T-helper 17 cell (primary cell): ENCODE data around the gene NEDD4L. TPM values are rescaled to one million over a fixed set of nuclear protein-coding genes. Genes with fewer than 3 reads are reported as not detected.

Experiments
- ATAC-seq: fragments of 150-1000 bp; cut with Tn5 transposase; 2 replicates; pipeline ENCODE4 v1.10.0; 2021; ENCODE audit warnings: mild to moderate bottlenecking, moderate library complexity
- DNase-seq, 3 donors: peaks; one replicate each; pipeline versions ENCODE4 v3.0.0 to v3.0.0-alpha.2; 2020 to 2021
- H3K9me3 ChIP-seq: one replicate; pipeline ENCODE4 v1.7.0; 2013; ENCODE audit warnings: low read length, mild to moderate bottlenecking; ENCODE audit not compliant: control insufficient read depth, poor library complexity, severe bottlenecking
- H3K27ac Mint-ChIP-seq: one replicate; pipeline ENCODE4 v1.8.0; 2022; ENCODE audit warnings: mild to moderate bottlenecking, moderate library complexity, mixed read lengths
- H3K27me3 Mint-ChIP-seq: one replicate; pipeline ENCODE4 v1.8.0; 2022; ENCODE audit warnings: mixed read lengths
- H3K36me3 Mint-ChIP-seq: one replicate; pipeline ENCODE4 v1.8.0; 2022; ENCODE audit warnings: low read depth, mixed read lengths
- H3K4me1 Mint-ChIP-seq: one replicate; pipeline ENCODE4 v1.8.0; 2022; ENCODE audit warnings: mild to moderate bottlenecking, mixed read lengths
- H3K4me3 Mint-ChIP-seq: one replicate; pipeline ENCODE4 v1.8.0; 2022; ENCODE audit warnings: mild to moderate bottlenecking, moderate library complexity, mixed read lengths
- total RNA-seq, 4 donors: library from RNA in 2 of 4; stranded (reverse) in 2 of 4; gene quantifications; one replicate each; pipeline ENCODE4 v1.2.3 and lab custom pipeline; 2022 to 2026

The NEDD4L gene
- total RNA-seq, 2 donors from 2014 or later: 9.8 to 22.4 TPM

GRCh38 chr18:58232668-58233067, 188.6 kb downstream of the NEDD4L start:
- no peak overlapping the region for H3K4me3 Mint-ChIP-seq
- no peak overlapping the region for H3K27ac Mint-ChIP-seq
- ATAC-seq (no peak), DNase-seq (no peak)
- H3K36me3 Mint-ChIP-seq: no peaks in the 10 kb centered on the region
- no peaks in the 10 kb centered on the region for H3K9me3 ChIP-seq
- H3K27me3 Mint-ChIP-seq: peaks cover 8% of the 10 kb centered on the region
- no peaks in the 10 kb centered on the region for H3K4me1 Mint-ChIP-seq

DNA sequence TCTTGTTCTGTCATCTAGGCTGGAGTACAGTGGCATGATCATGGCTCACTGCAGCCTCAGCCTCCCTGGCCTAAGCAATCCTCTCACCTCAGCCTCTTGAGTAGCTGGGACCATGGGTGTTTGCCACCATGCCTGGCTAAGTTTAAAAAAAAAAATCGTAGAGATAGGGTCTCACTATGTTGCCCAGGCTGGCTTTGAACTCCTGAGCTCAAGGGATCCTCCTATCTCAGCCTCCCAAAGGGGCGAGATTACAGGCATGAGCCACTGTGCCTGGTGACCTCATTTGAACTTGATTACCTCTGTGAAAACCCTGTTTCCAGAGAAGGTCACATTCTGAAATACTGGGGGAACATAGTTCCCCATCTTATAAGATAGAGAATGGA, 190.3 kb downstream of the NEDD4L start:
- H3K9me3 ChIP-seq: no peaks in the 10 kb centered on the region
- Mint-ChIP-seq H3K27ac (no peak overlapping the region), H3K4me1 (no peaks in the 10 kb centered on the region), H3K4me3 (no peak overlapping the region), H3K27me3 (no peaks in the 10 kb centered on the region), H3K36me3 (no peaks in the 10 kb centered on the region)
- no peak for DNase-seq
- no peak for ATAC-seq

GRCh38 chr18:58235001-58235436, 191.0 kb downstream of the NEDD4L start:
- DNase-seq (no peak), ATAC-seq (no peak)
- Mint-ChIP-seq H3K27ac (no peak overlapping the region), H3K27me3 (no peaks in the 10 kb centered on the region), H3K36me3 (no peaks in the 10 kb centered on the region), H3K4me1 (no peaks in the 10 kb centered on the region), H3K4me3 (no peak overlapping the region)
- no peaks in the 10 kb centered on the region for H3K9me3 ChIP-seq

- DNase-seq: no peak
- H3K36me3 Mint-ChIP-seq: no peaks in the 10 kb centered on the region
- no peaks in the 10 kb centered on the region for H3K27me3 Mint-ChIP-seq
- ATAC-seq: no peak
- no peaks in the 10 kb centered on the region for H3K9me3 ChIP-seq
- no peaks in the 10 kb centered on the region for H3K4me1 Mint-ChIP-seq
- no peak overlapping the region for H3K4me3 Mint-ChIP-seq
- H3K27ac Mint-ChIP-seq: no peak overlapping the region
Measured at GRCh38 chr18:58239879-58240278, 195.9 kb downstream of the NEDD4L start.

- H3K9me3 ChIP-seq: no peaks in the 10 kb centered on the region
- Mint-ChIP-seq H3K27me3 (no peaks in the 10 kb centered on the region), H3K36me3 (no peaks in the 10 kb centered on the region), H3K4me3 (no peak overlapping the region), H3K4me1 (no peaks in the 10 kb centered on the region), H3K27ac (no peak overlapping the region)
- DNase-seq: no peak
- ATAC-seq: no peak
Measured at GRCh38 chr18:58241026-58241679, 197.1 kb downstream of the NEDD4L start.

- no peaks in the 10 kb centered on the region for H3K4me1 Mint-ChIP-seq
- no peaks in the 10 kb centered on the region for H3K9me3 ChIP-seq
- H3K27me3 Mint-ChIP-seq: no peaks in the 10 kb centered on the region
- ATAC-seq (no peak), DNase-seq (no peak)
- no peak overlapping the region for H3K4me3 Mint-ChIP-seq
- H3K27ac Mint-ChIP-seq: no peak overlapping the region
- no peaks in the 10 kb centered on the region for H3K36me3 Mint-ChIP-seq
Measured at GRCh38 chr18:58241877-58242276, 197.9 kb downstream of the NEDD4L start.

- H3K9me3 ChIP-seq: no peaks in the 10 kb centered on the region
- Mint-ChIP-seq H3K27me3 (peaks cover 1% of the 10 kb centered on the region), H3K27ac (no peak overlapping the region), H3K4me1 (no peaks in the 10 kb centered on the region), H3K4me3 (no peak overlapping the region), H3K36me3 (no peaks in the 10 kb centered on the region)
- DNase-seq: no peak
- no peak for ATAC-seq
Measured at GRCh38 chr18:58242435-58242834, 198.4 kb downstream of the NEDD4L start.

DNA sequence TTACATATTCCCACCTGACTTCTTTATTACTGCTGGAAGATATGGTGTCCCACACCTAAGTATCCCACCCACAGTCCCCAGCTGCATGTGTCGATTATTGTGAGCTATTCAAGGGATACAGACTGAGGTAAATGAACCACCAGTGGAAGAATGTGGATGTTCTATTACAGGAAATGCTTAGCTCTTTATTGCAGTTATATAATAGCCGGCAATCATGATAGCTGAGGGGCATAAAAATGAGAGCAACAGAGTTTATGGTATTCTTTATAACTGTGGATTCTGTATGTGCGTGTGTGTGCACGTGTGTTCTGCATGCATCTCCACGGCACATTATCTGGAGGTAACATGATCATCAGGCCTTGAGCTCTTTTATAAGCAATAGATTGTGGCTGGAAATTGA, 198.9 kb downstream of the NEDD4L start:
- H3K4me3 Mint-ChIP-seq: no peak overlapping the region
- H3K36me3 Mint-ChIP-seq: peaks cover 3% of the 10 kb centered on the region
- no peaks in the 10 kb centered on the region for H3K9me3 ChIP-seq
- H3K4me1 Mint-ChIP-seq: no peaks in the 10 kb centered on the region
- H3K27ac Mint-ChIP-seq: no peak overlapping the region
- ATAC-seq (no peak), DNase-seq (no peak)
- H3K27me3 Mint-ChIP-seq: peaks cover 6% of the 10 kb centered on the region

DNA sequence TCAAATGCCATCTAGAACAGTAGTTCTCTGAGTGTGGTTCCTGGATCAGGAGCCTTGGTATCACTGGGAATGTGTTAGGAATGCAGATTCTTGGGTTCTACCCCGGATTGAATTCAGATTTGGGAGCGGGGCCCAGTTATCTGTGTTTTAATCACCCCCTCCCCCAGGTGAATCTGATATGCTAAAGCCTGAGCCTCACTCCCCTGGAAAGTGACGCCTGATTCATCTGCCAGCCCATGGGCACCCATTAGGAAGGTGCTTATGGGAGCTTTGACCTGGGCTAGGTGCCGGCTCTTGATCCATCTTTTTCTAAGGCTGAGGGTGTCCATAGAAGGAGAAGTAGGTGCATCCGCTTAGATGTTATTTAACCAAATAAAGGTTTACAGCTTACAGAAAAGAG, 199.4 kb downstream of the NEDD4L start:
- H3K27ac Mint-ChIP-seq: no peak overlapping the region
- no peaks in the 10 kb centered on the region for H3K9me3 ChIP-seq
- no peaks in the 10 kb centered on the region for H3K4me1 Mint-ChIP-seq
- H3K27me3 Mint-ChIP-seq: peaks cover 6% of the 10 kb centered on the region
- no peak overlapping the region for H3K4me3 Mint-ChIP-seq
- peaks cover 3% of the 10 kb centered on the region for H3K36me3 Mint-ChIP-seq
- no peak for DNase-seq
- no peak for ATAC-seq

DNA sequence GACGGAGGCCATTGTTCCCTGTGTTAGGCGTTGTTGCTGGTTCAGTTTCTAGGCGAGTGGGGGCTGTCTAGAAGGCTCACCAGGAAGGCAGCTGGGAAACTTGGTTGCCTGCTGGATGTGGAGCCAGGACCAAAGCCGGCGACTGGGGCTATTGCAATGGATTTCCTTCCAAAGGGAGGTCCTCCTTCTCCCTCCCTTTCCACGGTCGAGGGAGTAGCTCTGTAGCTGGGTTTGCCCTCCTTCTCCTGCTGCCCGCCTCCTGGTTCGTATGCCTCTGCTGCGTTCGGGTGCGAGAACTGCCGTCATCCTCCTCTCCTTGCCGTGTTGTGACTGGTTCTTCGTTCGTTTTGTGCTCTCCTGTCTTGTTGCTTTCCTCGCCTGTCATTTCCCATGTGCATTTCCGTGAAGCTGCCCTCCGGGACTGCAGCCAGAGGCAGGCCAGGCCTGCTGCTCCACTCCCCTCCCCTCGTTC, 203.4 kb downstream of the NEDD4L start:
- H3K9me3 ChIP-seq: no peaks in the 10 kb centered on the region
- Mint-ChIP-seq H3K4me3 (no peak overlapping the region), H3K36me3 (peaks cover 3% of the 10 kb centered on the region), H3K27me3 (peaks cover 14% of the 10 kb centered on the region), H3K27ac (no peak overlapping the region), H3K4me1 (no peaks in the 10 kb centered on the region)
- no peak for DNase-seq
- ATAC-seq: no peak

- DNase-seq (no peak), ATAC-seq (no peak)
- Mint-ChIP-seq H3K4me3 (no peak overlapping the region), H3K4me1 (no peaks in the 10 kb centered on the region), H3K27me3 (peaks cover 17% of the 10 kb centered on the region), H3K36me3 (peaks cover 3% of the 10 kb centered on the region), H3K27ac (no peak overlapping the region)
- no peaks in the 10 kb centered on the region for H3K9me3 ChIP-seq
Measured at GRCh38 chr18:58249712-58250111, 205.7 kb downstream of the NEDD4L start.

DNA sequence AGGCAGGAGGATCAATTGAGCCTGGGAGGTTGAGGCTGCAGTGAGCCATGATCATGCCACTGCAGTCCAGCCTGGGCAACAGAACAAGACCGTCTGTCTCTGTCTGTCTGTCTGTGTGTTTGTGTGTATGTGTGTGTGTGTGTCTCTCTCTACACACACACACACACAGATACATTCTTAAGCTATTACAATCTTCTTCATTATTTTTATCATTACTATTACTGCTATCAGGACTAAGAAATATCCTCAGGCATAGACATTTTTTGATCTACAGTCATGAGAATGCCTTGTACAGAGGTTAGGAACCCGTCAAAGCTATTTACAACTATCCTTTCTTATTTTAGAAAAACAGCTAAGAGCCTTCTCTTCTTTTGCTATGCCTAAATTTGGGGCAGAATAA, 207.4 kb downstream of the NEDD4L start:
- no peak overlapping the region for H3K4me3 Mint-ChIP-seq
- H3K9me3 ChIP-seq: no peaks in the 10 kb centered on the region
- no peak overlapping the region for H3K27ac Mint-ChIP-seq
- no peak for DNase-seq
- ATAC-seq: no peak
- H3K4me1 Mint-ChIP-seq: no peaks in the 10 kb centered on the region
- H3K27me3 Mint-ChIP-seq: peaks cover 21% of the 10 kb centered on the region
- H3K36me3 Mint-ChIP-seq: peaks cover 3% of the 10 kb centered on the region

DNA sequence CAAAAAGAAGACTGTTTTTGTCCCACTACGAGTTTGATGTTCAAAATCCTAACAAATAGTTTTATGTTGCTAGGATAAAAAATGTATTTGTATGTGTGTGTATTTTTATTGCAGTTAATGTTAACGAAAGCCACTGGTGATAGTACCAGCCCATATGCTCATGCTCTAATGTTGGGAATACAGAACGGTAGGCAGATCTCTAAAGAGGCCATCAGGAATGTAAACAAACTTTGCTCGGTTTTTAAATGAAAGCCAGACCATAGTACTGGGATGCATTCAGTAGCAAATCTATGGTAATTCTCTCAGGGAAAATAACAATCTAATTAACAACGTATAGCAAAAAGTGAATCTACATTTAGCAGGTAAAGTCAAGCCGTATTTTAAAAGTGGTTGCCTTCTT, 208.1 kb downstream of the NEDD4L start:
- H3K27ac Mint-ChIP-seq: no peak overlapping the region
- H3K9me3 ChIP-seq: no peaks in the 10 kb centered on the region
- peaks cover 21% of the 10 kb centered on the region for H3K27me3 Mint-ChIP-seq
- H3K4me3 Mint-ChIP-seq: no peak overlapping the region
- no peaks in the 10 kb centered on the region for H3K4me1 Mint-ChIP-seq
- no peak for DNase-seq
- H3K36me3 Mint-ChIP-seq: peaks cover 3% of the 10 kb centered on the region
- no peak for ATAC-seq

DNA sequence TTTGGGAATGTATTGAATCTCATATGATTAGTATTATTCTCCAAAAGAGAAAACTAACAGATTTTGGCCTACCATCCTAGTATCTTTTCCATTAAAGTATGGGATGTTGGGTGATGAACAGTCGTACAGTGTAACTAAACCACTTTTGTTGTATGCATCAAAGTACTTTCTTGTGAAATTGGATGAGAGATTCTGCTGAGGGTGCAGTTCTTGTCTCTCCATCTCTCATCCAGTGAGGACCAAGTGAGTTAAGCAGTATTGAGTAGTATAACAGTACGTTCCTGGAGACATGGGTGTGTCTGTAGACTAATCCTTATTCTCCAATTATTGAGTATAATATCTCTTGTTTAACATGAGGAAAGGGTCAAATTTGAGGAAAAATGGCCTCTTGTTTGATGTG, 209.3 kb downstream of the NEDD4L start:
- Mint-ChIP-seq H3K27ac (no peak overlapping the region), H3K27me3 (peaks cover 15% of the 10 kb centered on the region), H3K36me3 (no peaks in the 10 kb centered on the region), H3K4me3 (no peak overlapping the region), H3K4me1 (no peaks in the 10 kb centered on the region)
- H3K9me3 ChIP-seq: no peaks in the 10 kb centered on the region
- no peak for DNase-seq
- no peak for ATAC-seq
